HT-29 (cell line): ENCODE data around the gene MYH10. TPM values are rescaled to one million over a fixed set of nuclear protein-coding genes. Genes with fewer than 3 reads are reported as not detected.

Experiments used
- DNase-seq: peaks from one replicate; pipeline ENCODE4 v3.0.0-alpha.2; 2015; ENCODE audit warnings: low spot score
- total RNA-seq: library from RNA; depleted of rRNA; stranded (reverse); fragments of >200 nt; shearing (Covaris generic); gene quantifications from 2 replicates; pipeline ENCODE4 v1.2.3, GENCODE V29; 2014

MYH10 gene
- total RNA-seq, 1 experiment from 2014 or later = 28.6 TPM

DNA sequence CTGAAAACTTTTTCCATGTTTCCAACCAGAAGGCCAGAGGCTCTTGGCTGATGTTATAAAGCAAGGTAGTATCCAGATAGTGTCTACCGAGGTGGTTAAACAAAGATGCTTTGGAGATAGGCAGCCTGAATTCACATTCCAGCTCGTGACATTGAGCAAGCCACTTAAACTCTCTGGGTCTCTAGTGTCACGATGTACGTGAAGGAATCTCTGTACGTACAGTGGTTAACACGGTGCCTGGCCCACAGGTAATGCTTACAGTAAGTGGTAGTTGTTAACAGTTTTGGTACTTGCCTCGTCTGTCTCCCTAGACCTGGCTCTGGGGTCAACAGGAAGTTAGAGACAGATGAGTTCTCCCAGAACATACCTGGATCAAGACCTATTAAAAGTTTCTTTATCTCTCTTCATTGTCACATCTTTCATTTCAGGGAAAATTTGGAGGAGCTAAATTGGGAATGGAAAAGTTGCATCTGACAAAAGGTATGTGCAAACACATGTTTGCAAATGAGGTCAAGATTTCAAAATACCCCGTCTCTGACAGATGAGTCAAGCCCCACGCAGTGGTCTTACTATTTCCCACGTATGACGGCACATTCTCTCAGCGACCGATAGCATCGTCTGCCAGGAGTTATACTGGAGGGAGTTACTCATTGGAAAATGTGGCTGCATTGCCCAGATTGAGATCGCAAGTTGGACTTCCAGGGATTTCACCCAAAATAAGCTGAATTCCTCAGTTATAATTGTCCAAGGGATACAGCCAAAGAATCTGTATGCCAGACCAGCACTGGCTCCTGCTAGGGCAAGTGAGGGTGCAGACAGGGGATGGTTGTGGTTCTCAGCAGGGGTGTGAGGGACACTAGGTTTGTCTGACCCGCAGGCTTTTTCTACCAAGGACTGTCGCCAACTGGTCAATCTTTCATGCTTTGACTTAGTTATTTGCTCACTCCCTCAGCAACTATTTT is 18.9 kb upstream of the MYH10 start:
- no peak for DNase-seq

DNA sequence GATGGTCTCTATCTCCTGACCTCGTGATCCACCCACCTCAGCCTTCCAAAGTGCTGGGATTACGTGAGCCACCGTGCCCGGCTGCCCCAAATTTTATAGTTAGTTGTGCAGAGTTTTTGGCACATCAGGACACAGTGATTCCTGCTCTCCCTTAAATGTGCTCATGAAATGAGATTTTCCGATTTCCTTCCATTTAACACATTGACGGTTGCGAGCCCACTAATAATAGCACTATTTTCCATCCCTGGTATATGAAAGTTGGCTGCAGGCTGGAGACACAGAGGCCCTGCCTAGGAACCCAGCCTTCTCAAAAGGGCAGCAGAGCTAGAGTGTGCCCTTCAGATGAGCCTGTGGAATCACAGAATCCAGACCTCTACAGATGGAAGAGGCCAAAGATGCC is 17.4 kb upstream of the MYH10 start:
- no peak for DNase-seq

DNA sequence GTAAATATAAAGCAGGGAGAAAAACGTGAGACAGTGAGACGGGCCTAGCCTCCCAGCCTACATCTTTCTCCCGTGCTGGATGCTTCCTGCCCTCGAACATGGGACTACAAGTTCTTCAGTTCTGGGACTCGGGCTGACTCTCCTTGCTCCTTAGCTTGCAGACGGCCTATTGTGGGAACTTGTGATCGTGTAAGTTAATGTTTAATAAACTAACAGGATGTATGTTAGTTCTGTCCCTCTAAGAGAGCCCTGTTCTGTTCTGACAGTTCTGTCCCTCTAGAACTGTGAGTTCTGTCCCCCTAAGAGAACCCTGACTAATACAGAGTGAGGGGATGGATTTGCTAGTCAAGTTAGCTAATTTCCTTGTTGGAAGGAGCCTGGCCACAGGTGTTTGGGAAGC is 16.7 kb upstream of the MYH10 start:
- DNase-seq = no peak

DNA sequence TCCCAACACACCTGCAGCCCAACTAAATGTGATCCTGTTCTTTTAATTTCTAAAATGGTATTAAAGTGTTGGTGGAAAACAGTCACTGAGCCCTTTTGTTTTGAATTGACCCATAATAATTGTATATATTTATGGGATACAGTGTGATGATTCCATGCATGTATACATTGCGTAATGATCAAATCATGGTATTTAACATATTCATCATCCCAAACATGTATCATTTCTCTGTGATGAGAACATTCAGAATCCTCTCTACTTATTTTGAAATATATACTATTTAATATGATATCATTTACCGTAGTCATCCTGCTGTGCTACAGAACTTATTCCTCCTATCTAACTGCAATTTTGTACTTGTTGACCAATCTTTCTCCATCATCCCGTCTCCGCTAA is 14.0 kb upstream of the MYH10 start:
- DNase-seq = no peak

DNA sequence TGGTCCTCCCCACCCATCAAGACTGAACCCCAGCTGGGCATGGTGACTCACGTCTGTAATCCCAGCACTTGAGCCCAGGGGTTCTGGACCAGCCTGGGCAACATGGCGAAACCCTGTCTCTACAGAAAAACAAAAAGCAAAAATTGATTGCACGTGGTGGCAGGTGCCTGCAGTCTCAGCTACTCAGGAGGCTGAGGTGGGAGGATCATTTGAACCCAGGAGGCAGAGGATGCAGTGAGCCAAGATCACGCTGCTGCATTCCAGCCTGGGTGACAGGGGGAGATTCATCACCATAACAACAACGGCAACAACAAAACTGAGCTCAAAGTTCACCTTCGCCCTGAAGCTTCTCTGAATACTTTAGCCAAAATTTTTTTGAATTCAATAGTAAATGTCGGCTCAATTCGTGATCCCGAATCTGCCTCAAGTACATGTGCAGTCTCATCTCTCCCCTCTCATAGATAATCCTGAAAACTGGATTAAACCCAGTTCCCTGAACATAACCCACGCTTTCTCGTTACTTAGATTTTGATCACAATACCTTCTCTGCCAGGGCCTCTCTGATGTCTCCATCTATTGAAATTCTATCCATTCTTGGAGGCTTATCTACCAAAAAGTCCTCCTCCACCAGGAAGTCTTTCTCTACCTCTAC is 13.5 kb upstream of the MYH10 start:
- DNase-seq = no peak

DNA sequence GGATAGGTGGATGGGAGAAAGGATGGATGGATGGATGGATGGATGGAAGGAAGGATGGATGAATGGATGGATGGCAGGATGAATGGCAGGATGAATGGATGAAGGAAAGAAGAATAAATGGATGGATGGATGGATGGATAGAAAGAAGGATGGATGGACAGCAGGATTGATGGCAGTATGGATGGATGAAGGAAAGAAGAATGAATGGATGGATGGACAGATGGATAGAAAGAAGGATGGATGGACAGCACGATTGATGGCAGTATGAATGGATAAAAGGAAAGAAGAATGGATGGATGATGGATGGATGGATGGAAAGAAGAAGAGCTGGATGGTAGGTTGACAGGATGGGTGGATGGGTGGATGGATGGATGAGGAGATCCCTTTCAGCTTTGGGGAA is 9.2 kb upstream of the MYH10 start:
- no peak for DNase-seq

DNA sequence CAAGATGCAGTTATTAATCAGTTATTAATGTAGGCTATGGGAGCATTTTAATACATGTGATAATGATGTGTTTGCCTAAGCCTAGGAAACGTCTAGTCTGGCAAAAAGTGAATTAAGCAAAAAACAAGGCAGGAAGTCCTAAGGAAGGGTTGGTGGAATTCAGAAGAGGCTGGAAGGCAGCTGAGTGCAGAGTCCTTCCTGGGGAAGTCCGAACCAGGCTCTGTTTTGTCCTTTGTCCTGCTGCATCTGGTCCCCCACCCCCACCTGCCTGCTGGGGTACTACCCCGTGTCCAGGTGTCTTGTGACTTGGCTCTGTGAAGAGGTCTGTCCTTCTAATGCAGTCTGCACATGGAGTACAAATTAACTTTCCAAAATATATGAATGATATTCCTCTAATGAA is 1.5 kb upstream of the MYH10 start:
- DNase-seq = no peak

DNA sequence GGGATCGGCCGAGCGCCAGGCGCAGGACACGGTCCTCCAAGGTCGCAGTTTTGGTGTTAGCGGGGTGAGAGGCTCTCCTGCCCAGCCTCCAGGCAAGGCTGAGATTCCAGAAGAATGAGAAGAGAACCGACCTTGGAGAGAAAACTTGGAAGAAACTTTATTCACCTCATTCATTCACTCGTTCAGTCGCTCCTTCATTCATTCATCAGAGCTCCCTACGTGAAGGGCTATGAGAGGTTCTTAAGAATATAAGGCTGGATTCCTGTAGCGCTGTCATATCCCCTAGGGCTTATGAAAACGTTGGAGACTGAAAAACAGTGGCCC is 991 bp upstream of the MYH10 start:
- no peak for DNase-seq

DNA sequence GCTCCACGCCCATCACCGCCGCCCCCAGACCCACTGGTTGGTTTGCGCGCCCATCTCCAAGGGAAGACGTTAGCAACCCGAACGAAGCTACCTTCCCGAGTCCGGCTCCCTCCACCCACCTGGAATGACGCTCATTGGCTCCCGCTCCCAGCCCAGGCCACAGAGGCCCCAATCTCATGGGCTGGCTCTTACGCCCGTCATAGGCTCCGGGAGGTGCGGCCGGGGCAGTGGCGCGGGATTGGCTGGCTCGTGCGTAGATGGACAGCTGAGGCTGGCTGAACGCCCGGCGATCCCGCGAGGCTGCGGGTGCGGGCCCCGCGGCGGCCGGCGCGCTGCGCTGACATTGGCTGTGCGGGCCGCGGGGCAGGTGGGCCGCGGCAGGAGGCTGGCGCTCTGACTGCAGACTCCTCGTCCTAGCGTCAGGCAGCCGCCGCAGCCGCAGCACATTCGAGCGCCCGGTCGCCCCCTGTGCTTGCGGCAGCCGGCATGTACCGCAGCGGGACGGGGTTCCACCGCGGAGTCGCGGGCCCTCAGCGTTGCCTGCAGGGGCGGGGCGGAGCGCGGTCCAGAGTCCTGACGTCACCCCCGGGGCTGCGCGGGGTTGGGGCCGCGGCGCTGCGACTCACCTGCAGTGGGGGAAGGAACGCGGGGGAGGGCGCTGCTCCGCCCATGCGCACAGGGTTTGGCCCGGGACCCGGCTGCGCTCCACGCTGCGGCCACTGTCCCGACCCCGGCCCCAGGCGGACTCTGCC is 453 bp upstream of the MYH10 start:
- DNase-seq = peak; percentile 90

DNA sequence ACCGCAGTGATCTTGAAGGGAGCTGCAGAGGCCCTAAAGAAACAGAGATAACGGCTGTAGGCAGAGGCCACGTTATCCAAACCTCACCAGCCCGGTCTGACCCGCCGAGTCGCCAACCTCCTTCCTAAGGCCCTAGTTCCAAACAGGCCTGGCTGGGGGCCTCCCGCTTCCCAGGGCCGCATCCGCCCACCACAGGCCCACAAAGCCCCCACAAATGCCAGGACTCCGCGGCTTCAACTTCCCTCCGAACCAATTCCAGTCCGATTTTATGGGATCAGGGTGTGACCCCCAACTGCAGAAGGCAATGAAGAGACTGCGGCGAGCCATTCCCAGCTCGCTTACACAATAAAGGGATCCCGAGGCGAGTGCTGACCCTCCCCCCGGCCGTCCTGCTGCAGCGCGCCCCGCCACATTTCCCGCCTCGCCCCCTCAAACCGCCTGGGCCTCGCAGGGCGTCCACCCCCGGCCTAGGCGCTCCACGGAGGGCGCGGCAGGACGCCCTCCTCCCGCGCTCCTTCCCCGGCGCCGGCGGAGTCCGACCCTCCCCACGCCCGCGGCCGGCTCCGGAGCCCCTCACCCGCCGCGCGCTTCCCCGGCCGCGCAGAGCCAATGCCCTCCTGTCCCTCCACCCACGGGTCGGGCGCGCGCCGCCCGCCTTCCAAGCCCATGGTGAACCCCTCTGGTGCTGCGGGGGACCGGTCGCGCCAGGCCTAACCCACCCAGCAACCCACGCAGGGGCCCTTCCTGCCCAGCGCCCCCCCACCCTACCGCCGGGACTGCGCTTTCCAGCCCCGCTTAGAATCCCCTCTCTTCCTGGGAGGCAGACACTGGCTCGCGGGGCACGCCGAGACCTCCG is 926 bp downstream of the MYH10 start:
- DNase-seq = no peak

DNA sequence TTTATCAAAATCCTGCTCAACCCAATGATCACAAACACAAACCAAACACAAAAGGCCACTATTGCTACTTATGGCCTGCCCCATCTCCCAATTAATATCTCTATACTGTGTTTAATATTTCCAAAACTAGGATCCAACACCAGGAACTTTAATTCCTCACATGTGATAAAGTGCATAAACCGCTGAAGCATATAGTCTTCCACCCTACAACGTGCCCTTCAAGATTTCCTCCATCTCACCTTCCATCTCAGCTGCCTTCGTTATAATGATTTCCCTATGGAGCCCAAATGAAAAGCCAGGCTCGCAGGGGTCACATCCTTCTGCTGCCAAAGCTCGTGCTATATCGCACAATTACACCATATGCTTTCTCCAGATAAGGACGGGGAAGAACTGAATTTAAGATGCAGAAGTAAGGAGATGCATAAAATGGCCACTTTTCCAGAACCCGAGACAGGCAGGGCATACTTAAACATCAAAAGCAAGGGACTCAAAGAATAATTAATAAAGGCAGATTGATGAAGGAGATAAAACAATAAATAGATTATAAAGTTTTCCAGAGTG is 1.8 kb downstream of the MYH10 start:
- DNase-seq = no peak

DNA sequence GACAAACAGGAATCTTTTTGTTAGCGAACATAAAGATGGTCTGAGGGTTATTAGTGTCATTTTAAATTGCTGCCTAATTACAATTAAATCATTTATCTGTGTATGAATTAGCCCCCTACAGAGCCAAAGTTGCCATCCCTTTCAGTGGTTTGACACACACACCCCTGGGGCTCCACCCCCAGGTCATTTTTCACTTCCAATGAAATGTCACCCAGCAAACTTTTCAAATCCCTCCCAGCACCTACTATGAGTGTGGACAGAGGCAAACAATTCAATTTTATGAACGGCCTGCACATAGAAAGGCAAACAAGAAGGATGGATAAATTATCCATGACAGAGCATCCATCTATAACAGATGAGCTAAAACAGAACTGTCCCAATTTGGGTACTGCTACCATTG is 2.4 kb downstream of the MYH10 start:
- no peak for DNase-seq

DNA sequence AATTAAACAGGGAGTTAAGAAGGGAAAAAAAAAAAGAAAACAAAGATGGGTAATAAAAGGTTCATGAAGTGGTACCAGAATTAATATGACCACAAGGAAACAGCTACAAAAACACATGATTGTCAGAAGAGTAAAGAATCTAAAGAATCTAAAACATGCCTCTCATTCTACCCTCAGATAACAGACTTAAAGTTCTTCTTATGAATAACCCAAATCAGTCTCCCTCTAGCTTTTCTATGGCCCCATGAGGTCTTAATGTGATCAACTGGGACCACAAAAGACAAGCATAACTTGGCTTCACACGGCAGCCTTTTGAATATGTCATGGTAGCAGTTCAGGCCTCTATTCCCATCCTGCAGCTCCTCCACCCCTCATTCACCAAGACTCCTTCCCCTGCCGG is 6.9 kb downstream of the MYH10 start:
- no peak for DNase-seq

DNA sequence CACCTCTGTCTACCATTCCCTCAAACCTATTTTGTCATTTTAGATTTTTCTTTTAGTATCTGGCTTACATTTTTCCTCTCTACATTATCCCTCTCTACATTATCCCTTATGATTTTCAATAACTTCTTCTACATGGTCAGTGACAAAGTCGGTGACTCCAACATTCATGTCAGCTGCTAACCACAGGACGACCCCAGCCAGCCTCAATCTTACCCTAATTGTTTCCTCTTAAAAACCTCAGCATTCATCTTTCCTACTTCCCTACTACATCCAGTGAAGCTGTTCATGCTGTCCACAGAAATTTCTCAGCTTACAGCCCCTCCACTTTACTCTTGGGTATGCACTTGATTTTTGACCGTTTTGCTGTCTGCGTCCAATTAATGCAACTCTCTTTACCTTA is 8.3 kb downstream of the MYH10 start:
- no peak for DNase-seq

DNA sequence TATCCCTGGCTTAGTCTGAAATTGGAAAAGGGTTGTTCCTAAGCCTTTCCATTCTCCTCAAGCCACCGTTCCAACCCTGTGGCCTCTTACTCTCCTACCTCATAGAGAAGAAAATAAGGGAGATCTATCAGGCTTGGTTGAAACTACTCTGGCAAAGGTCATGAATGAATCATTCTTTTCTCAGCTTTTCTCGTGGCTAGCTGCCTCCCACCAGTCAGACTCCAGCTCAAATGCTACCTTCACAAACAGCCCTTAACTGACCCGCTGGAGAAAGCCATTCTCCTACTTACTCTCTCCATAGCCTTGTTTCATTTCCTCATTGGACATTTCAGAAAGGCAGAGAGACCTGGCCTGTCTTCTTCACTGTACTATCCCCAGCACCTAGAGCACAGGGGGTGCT is 8.9 kb downstream of the MYH10 start:
- no peak for DNase-seq

DNA sequence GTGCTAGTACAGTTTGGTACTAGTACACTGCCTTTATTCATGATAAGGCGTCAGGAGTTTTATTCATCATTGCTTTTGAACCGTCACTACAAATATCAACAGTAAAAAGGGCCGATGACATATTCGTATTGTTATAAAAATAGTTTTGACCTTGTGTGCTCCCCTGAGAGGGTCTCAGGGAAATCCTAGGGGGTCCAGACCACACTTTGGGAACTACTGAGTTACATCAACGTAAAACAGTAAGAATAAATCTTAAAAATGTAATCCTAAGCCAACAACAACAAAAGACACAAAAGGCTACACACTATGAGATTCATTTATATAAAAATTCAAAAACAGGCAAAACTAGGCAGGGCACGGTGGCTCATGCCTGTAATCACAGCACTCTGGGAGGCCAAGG is 11.2 kb downstream of the MYH10 start:
- no peak for DNase-seq

DNA sequence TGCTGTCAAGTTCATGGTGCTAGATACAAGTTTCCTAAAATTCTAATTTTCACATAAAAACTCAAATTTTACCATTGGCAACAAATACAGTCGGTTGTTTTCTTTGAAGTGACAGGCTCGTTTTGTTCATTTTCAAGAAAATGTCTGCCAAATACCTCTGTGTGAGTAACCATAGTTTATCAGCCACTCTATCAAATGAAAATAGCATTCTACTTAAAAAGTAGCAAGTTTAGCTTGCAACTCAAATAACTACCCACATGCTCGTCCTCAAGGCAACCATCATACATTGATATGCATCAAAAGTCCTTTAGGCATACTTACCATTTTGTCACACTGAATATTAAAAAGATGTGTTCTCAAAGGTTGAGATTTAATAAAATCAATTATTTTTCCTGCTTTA is 11.7 kb downstream of the MYH10 start:
- no peak for DNase-seq

DNA sequence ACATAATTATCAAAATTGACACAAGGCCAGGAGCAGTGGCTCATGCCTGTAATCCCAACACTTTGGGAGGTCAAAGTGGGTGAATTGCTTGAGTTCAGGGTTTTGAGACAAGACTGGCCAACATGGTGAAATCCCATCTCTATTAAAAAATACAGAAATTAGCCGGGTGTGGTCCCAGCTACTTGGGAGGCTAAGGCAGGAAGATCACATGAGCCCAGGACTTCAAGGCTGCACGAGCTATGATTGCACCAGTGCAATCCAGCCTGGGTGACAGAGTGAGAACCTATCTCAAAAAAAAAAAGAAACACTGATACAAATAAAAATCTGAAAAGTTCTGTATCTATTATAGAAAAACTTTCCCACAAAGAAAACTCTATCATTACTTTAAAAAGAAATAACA is 15.5 kb downstream of the MYH10 start:
- no peak for DNase-seq

DNA sequence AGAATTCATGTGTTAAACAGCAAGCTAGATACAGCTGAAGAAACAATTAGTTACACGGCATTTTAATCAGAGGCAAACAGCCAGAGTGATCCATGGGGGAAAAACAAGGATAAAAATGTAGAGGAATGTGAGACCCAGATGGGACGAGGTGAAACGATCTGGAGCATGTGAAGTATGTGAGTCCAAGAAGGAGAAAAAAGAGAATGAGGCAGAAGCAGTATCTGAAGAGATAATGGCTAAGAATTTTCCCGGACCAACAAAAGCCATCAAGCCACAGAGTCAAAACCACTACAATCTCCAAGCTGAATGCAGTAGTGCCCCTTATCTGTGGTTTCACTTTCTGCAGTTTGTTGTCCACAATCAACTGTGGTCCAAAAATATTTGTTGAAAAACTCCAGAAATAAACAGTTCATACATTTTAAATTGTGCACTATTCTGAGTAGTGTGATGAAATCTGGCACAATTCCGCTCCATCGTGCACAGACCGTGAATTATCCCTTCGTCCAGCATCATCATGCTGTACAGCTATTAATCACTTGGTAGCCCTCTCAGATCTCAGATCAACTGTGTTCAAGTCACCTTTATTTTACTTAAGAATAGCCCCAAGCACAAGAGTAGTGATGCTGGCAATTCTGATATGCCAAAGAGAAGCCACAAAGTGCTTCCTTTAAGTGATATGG is 18.8 kb downstream of the MYH10 start:
- DNase-seq = no peak

DNA sequence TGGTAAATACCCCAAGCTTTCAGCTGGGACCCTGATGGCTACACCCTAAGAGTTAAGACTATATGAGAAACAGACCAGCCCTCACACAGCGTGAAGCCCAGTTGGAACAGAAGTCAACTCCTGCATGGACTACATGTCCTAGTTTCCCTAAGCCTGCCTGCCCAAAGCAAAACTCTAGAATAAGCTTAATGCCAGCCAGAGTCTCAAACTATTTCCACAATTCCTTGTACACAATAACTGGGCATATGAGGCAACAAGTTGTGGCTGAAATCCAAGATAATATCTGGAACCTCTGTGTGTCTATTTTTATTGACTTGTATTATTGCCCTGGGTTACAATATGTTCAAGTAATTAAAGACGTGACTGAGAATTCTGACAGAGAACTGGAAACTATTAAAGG is 19.4 kb downstream of the MYH10 start:
- no peak for DNase-seq

DNA sequence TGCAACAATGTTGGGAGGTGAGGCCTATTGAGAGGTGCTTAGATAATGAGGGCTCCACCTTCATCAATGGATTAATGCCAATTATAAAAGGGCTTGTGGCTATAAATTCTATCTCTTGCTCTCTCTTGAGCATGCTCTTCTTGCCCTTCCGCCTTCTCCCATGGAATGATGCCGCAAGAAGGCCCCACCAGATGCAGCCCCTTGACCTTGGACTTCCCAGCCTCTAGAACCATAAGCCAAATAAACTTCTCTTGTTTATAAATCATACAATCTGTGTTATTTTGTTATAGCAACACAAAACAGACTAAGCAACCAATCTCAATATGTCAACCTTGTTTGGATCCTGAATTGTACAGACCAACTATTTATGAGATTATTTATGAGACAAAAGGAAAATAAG is 20.0 kb downstream of the MYH10 start:
- DNase-seq = no peak
